Stimulated activated CD8-positive, alpha-beta memory T cell treated with anti-CD3 and anti-CD28 coated beads, Interleukin-4, amount 100 ng/mL, for 48 hours (primary cell): ENCODE data around the gene MADD.
"Not testable (repeated sequence)": the region's sequence is repeated elsewhere in the genome, so short reads cannot be mapped to it uniquely, and the experiment has no call there.

ENCODE experiments used
- DNase-seq: peaks from one replicate; pipeline ENCODE4 v3.0.0-alpha.2; 2020

The MADD gene

GRCh38 chr11:47326198-47326597 lies 56.3 kb downstream of the MADD start:
- DNase-seq, result no peak

- DNase-seq, result no peak
Observed at GRCh38 chr11:47327025-47327424, 57.1 kb downstream of the MADD start.

GRCh38 chr11:47327949-47328348 lies 58.0 kb downstream of the MADD start:
- DNase-seq, result no peak

GRCh38 chr11:47328449-47329390 lies 58.8 kb downstream of the MADD start:
- DNase-seq, result no peak

GRCh38 chr11:47329431-47329986 lies 59.6 kb downstream of the MADD start:
- no peak for DNase-seq

GRCh38 chr11:47329987-47330931 lies 60.3 kb downstream of the MADD start:
- DNase-seq, result no peak

GRCh38 chr11:47331454-47332302 lies 61.7 kb downstream of the MADD start:
- no peak for DNase-seq

GRCh38 chr11:47332303-47332711 lies 62.4 kb downstream of the MADD start:
- no peak for DNase-seq

- no peak for DNase-seq
Observed at GRCh38 chr11:47332791-47333525, 63.0 kb downstream of the MADD start.

GRCh38 chr11:47333526-47333845 lies 63.6 kb downstream of the MADD start:
- DNase-seq, result no peak

GRCh38 chr11:47333886-47334443 lies 64.0 kb downstream of the MADD start:
- no peak for DNase-seq

GRCh38 chr11:47334699-47335411 lies 64.9 kb downstream of the MADD start:
- DNase-seq, result not testable (repeated sequence)

GRCh38 chr11:47335733-47336132 lies 65.8 kb downstream of the MADD start:
- no peak for DNase-seq

- DNase-seq, result no peak
Observed at GRCh38 chr11:47336595-47336994, 66.7 kb downstream of the MADD start.

- no peak for DNase-seq
Observed at GRCh38 chr11:47337229-47337924, 67.4 kb downstream of the MADD start.

- no peak for DNase-seq
Observed at GRCh38 chr11:47338396-47339241, 68.7 kb downstream of the MADD start.

GRCh38 chr11:47340010-47340409 lies 70.1 kb downstream of the MADD start:
- DNase-seq, result no peak

- no peak for DNase-seq
Observed at GRCh38 chr11:47340980-47341775, 71.2 kb downstream of the MADD start.
